Measurements from ENCODE around the gene JAG1.
"Not testable (repeated sequence)": the region's sequence is repeated elsewhere in the genome, so short reads cannot be mapped to it uniquely, and the experiment has no call there.

JAG1 gene

GRCh38 chr20:10605547-10606195, 68.1 kb downstream of the JAG1 start:
- no peak for DNase-seq

GRCh38 chr20:10604865-10605440, 68.8 kb downstream of the JAG1 start:
- no peak for DNase-seq

GRCh38 chr20:10603971-10604864, 69.6 kb downstream of the JAG1 start:
- DNase-seq = no peak

- DNase-seq = no peak
These were observed 70.4 kb downstream of the JAG1 start for GRCh38 chr20:10603378-10603777.

GRCh38 chr20:10602221-10602871, 71.5 kb downstream of the JAG1 start:
- DNase-seq = no peak

GRCh38 chr20:10597637-10598036, 76.2 kb downstream of the JAG1 start:
- no peak for DNase-seq

- DNase-seq = no peak
These were observed 77.1 kb downstream of the JAG1 start for GRCh38 chr20:10596710-10597121.

GRCh38 chr20:10595985-10596384, 77.8 kb downstream of the JAG1 start:
- no peak for DNase-seq

GRCh38 chr20:10595266-10595665, 78.5 kb downstream of the JAG1 start:
- DNase-seq = no peak

GRCh38 chr20:10594296-10594868, 79.4 kb downstream of the JAG1 start:
- DNase-seq = no peak

- no peak for DNase-seq
These were observed 81.8 kb downstream of the JAG1 start for GRCh38 chr20:10591946-10592521.

GRCh38 chr20:10590950-10591671, 82.7 kb downstream of the JAG1 start:
- no peak for DNase-seq

- not testable (repeated sequence) for DNase-seq
These were observed 83.4 kb downstream of the JAG1 start for GRCh38 chr20:10590446-10590845.
